ENCODE results near the gene FCSK. TPM values are rescaled to one million over a fixed set of nuclear protein-coding genes. Genes with fewer than 3 reads are reported as not detected.
"Not testable (repeated sequence)": the region's sequence is repeated elsewhere in the genome, so short reads cannot be mapped to it uniquely, and the experiment has no call there.

FCSK gene
- total and polyA plus RNA-seq, 2 of the 13 experiments (the other 11 are each of a cell fraction or from before 2014, with no cell fraction given) = 9.1 to 19.2 TPM

- H3K79me2 ChIP-seq (ENCODE audit: insufficient read depth, low read length); DNase-seq (ENCODE audit: low spot score); H3K9me3 ChIP-seq (ENCODE audit: low read length); H3K4me3 ChIP-seq (replicated peaks in 1 of 3; ENCODE audit: insufficient read depth in 1 of 3, low read depth in 2 of 3, low read length in 3 of 3); H3K27me3 ChIP-seq (ENCODE audit: control insufficient read depth in 1 of 2, insufficient read depth in 2 of 2, low read length in 2 of 2); CTCF ChIA-PET (ENCODE audit: low intra/inter-chr PET ratio, low total read pairs); H3K4me2 ChIP-seq (ENCODE audit: low read depth, low read length); H3K36me3 ChIP-seq (replicated peaks in 1 of 2; ENCODE audit: control insufficient read depth in 1 of 2, insufficient read depth in 2 of 2, low read length in 2 of 2); H2AFZ ChIP-seq (ENCODE audit: low read length); FAIRE-seq; H3K9ac ChIP-seq (ENCODE audit: insufficient read depth, low read depth, low read length); H4K20me1 ChIP-seq (ENCODE audit: insufficient read depth, low read length); BruUV-seq (replicated peaks); H3K27ac ChIP-seq (ENCODE audit: extremely low read length, insufficient read depth, low read length); in situ Hi-C loops (cut with HindIII; ENCODE audit: extremely low pct_ligation_motif_present, low pct_unique_long_range_greater_than_20kb); ATAC-seq: not testable (repeated sequence)
- intact Hi-C loops (cut with micrococcal nuclease; ENCODE audit: unreplicated experiment) = loop anchor here (5.0 kb wide), 3 partner anchors 33 to 68 kb away; no protein-coding TSS in a partner anchor
- POLR2A ChIA-PET = interaction anchor here (1.6 to 3.0 kb wide), 2 partner anchors 11 to 70 kb away, joined by 6 to 14 read pairs; partner anchors contain the start of gene ST3GAL2
- TF ChIP-seq, protein P1, sequence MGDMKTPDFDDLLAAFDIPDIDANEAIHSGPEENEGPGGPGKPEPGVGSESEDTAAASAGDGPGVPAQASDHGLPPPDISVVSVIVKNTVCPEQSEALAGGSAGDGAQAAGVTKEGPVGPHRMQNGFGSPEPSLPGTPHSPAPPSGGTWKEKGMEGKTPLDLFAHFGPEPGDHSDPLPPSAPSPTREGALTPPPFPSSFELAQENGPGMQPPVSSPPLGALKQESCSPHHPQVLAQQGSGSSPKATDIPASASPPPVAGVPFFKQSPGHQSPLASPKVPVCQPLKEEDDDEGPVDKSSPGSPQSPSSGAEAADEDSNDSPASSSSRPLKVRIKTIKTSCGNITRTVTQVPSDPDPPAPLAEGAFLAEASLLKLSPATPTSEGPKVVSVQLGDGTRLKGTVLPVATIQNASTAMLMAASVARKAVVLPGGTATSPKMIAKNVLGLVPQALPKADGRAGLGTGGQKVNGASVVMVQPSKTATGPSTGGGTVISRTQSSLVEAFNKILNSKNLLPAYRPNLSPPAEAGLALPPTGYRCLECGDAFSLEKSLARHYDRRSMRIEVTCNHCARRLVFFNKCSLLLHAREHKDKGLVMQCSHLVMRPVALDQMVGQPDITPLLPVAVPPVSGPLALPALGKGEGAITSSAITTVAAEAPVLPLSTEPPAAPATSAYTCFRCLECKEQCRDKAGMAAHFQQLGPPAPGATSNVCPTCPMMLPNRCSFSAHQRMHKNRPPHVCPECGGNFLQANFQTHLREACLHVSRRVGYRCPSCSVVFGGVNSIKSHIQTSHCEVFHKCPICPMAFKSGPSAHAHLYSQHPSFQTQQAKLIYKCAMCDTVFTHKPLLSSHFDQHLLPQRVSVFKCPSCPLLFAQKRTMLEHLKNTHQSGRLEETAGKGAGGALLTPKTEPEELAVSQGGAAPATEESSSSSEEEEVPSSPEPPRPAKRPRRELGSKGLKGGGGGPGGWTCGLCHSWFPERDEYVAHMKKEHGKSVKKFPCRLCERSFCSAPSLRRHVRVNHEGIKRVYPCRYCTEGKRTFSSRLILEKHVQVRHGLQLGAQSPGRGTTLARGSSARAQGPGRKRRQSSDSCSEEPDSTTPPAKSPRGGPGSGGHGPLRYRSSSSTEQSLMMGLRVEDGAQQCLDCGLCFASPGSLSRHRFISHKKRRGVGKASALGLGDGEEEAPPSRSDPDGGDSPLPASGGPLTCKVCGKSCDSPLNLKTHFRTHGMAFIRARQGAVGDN (CRISPR knock-in tag; IDR thresholded peaks at IDR 0.05) = peak; percentile 15; the same call in 1 of the 2 replicates
- TF ChIP-seq POLR2A (IDR thresholded peaks at IDR 0.05; ENCODE audit: insufficient read depth in 1 of 2, low read depth in 2 of 2, low read length in 2 of 2) (peak; percentile 37 to 49; a peak in 3 of 4 replicates), NFYB (CRISPR knock-in tag; IDR thresholded peaks at IDR 0.05) (peak; percentile 71), ZMYM4 (CRISPR knock-in tag; IDR thresholded peaks at IDR 0.05) (0 out of 2 replicates have a peak, but pooled peaks have one; percentile 53), HMGXB3 (CRISPR knock-in tag; IDR thresholded peaks at IDR 0.05; ENCODE audit: borderline replicate concordance) (peak; percentile 85), NFIB (CRISPR knock-in tag; IDR thresholded peaks at IDR 0.05; ENCODE audit: borderline replicate concordance) (0 out of 2 replicates have a peak, but pooled peaks have one; percentile 36), NFYC (CRISPR knock-in tag; IDR thresholded peaks at IDR 0.05) (peak; percentile 74)
- H3K4me1 ChIP-seq (ENCODE audit: insufficient read depth, low read length) = peaks cover 43% of the 10 kb centered on the region
- 89% methylated on average over 34 of the region's 37 CpGs for WGBS (ENCODE audit: low lambda C conversion rate)
Measured at GRCh38 chr16:70450142-70451003, 4.0 kb upstream of the FCSK start.

Data from HepG2 (cell line).